ENCODE data around the gene ATP1A1.

ATP1A1 gene

DNA sequence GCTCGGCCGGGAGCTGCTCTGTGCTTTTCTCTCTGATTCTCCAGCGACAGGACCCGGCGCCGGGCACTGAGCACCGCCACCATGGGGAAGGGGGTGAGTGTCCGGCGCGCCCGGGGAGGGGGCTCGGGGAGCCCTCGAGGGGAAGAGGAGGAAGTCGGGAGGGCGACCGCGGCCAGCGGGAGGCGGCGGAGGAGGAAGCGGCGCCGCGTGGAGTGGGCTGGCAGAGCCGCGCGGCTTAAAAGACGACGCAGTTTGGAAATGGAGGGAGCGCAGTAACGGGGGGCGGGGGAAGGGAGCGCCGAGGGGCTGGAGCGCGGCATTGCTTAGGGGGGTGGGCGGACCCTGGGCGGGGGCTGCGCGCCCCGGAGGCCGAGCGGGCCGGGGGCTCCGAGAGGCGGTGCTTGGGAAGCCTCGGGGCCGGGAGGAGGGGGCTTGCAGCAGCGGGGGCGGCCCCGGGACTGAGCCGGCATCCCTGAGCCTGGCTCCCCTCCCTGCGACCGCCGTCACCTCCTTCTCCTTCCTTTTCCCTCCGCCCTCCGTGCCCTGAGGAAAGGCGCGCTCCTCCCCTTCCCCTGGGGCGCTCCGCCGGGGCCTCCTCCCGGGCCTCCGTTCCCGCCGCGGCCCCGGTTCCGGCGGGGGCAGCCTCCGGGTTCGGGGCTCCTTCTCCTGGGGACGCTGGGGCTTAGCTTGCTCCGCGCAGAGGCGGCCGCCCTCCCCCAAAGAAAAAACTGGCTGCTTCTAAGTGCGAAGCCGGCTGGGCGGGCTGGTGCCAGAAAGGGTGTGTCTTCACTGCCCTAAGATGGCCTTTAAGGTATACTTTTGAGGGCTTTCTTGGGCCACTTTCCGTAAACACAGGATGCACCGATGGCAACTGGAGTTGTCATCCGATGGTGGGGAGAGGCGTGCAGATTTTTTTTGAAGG, 648 bp downstream of the ATP1A1 start:
- DNase-seq: no peak

DNA sequence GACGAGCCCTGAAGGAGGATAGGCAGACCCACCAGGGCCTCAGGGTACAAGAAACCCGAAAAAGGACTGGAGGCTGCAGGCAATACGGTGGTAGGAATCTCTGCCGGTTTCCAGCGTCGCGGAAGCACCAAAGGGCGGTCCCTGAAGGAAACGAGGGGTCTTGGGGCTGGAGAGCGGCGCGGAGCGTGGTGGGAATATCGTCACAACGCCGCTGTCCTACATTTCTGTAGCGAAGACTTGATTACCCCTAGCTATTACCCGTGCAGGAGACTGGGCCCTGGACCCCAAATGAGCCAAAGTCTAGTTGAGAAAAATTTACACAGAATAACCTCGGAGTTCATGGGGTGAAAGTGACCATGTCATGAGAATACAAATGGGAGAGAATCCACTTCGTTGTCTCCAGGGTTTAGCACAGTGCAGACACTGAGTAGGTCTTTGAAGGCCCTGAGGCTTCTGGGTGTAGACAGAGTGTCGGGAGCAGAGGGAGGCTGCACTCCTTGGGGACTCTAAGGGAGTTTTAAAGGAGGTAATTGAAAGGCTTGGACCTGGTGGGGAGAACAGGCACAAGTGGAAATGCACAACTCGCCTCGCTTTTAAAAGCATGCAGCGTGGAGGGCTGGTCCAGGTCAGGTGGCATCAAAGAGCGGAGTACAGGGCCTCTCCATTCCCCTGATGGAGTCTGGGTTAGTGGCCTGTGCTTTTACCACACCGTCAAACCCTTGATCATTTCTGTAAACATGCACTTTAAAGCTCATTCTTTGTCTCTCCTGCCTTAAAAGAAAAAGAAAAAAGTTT, 1.5 kb downstream of the ATP1A1 start:
- no peak for DNase-seq

DNA sequence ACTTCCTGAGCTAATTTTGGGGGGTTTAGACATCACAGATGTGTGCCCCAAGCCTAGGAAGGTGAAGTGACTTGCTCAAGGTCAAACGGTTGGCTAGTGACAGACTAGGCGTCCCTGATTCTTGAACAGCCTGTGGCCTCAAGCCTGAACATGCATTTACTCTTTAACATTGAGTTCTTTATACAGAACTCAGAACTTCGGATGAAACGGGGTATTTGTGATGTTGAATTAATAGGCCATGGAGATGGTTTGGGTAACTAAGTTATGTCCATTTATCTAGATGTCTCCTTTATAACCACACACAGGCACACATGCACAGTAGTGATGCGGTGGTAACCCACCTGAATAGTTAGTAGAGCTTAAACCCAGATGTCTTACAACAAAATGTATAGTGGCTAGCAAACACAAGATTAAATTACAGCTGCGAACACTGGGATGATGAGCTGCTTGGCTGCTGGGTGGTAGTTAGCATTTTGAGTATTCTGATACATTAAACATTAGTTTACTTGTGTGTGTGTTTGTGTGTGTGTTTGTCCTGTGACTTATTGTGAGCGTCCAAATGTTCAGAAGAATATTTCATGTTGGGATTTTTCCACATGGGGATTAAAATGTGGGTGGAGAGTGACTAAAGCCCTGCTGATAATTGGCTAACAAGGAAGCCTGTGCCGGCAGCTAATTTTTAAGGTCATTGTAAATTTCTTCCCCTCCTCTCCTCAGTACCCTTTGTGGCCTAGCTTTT, 2.3 kb downstream of the ATP1A1 start:
- DNase-seq: no peak

DNA sequence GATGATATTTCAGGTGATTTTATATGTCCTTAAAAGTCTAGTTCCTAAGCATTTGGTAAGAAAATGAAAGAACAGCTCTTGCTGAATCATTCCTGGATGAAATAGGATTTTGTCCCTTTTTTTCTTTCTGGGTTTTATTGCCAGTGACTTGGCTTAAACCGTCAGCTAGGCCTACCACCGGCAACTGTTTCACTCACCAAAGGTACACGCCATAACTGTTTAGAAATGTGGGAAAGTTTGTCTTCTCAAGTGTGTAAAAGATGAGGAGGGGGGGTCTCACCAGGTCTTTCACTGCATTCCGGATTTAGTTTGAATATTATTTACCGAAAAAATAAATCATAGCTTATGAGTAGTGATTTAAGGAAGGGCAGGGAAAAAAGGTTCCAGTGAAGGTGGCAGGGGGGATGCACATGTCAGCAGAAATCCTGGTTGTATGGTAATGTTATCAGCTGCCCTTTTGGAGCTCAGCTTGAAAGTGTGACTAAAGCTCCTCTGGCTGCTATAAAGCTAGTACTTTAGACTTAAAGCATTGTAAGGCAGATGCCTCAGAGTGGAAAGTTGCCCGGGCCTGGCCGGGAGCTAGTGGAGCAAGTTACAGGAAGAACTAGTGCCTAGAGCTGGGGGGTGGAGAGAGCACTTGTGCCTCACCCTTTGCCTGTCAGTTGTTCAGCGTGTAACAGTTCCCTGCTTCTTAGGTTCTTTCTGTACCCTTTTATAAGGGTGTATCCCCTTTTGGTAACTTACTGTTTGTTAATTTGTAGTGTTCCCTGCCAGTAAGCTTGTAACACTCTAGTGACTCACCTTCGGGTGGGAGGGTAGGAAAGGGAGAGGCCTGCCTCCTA, 3.1 kb downstream of the ATP1A1 start:
- DNase-seq: no peak

DNA sequence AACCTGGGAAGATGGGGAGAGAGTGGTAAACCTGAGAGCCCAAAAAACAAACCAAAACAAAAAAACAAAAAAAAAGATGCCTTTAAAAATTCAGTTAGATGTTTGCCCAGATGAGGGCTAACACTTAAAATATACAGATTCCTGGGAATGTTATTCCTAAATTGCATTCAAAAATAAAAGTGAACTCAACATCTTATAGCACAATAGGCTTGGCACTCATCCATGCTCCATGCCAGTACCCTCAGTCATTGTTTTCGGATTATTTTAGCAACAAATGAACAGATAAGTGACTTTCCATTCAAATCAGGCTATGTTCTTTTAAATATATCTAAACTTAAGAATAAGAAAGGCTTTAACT, 3.7 kb downstream of the ATP1A1 start:
- DNase-seq: no peak

DNA sequence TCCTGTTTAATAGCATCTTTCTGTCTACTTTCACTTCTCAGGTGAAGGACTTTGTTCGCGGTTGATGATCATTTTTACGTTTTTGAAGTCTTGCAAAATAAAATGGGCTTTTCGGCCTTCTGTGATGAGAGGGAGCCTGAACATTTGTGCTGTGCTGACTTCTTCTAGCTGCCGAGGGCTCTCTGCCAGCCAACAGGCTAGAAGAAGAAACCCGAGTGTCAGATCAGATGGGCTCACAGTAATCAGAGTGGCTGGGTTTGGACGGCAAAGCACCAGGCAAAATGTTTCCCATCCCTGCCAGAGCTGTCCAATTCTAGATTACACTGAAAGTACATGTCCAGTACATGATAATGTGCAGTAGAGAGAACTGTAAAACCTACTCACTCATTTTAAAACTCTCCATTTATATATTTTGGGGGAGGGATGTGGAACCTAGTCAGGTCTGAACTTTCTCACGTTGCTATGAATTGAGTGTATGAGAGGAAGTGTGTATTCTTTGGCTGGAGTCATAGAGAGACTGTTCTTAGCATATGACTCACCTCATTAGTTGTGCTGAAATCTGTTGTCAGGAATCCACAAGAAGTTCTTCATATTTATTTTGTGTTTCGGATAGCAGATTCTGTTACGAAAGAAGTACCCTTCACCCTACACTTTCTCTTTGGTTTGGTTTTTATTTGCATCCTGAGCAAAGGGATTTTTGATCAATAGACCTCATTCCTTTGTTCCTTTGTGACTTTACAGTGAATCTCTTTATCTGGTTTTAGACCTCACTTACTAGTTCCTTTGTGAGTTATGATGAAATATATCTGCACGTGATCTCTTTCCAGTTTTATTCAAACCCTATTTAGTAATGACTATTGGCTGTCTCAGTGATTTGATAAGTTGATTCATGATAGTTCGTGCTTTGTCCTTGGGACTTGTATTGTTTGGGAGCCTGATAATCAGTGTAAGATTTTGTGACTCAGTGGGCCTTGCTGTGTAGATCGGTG, 4.8 kb downstream of the ATP1A1 start:
- DNase-seq: no peak

DNA sequence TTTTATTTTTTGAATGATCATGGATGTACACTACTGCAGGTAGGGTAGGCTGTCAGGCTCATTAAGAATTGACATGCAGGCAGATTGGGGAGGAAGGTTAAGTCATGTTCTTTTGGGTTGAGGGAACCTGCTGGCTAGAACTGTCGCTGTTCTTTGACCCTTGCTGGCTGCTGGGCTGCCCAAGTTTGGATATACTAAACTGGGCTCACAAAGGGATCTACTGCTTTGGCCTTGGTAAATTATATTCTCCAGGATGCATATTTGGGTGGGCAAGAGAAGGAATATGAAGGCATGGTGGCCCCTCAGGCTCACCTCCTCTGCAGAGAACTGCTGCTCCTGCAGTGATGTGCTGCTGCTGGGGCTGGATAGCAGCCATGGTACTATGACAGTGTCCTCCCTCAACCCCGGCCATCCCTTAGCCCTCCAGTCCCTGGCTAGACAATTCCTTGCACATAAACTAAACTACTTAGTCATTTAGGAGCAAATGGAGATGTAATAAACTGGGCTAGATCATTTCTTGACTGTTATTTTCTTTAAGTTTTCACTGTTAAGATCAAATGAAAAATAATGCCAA, 6.1 kb downstream of the ATP1A1 start:
- no peak for DNase-seq

DNA sequence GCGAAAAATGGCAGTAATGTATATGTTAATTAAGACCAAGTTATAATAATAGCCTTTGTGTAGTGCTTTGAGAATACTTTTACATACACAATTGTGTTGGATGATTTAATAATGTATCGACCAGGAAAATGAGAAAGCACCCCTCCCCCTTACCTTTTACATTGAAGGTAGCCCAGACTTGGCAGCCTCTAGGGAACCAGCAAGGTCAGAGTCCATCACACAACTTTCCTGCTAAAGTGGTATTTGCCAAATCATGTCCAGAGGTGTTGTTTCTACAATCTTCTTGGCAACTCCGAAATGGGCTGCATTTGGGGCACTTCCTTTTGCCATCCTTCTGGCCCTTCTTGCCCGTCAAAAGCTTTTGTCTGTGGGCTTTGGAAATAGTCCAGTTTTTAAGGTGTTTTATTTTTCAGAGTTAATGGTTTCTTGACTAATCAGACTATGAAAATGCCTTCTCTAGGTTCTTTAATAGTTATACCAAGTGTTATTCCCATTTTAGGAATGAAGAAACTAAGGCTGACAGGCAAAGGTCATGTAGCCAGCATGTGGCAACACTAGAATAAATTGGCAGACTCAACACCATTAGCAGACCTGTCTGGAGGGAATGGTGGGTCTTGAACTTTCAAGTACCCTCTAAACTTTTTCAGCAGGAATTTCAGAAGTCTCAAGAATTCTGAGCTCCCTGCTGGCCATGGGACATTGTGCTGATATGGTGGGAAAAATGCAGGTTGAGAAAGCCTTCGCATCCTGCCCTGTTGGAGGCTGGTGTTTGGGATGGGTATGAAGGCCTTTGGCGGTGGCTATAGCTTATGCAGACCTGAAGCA, 6.8 kb downstream of the ATP1A1 start:
- DNase-seq: no peak

DNA sequence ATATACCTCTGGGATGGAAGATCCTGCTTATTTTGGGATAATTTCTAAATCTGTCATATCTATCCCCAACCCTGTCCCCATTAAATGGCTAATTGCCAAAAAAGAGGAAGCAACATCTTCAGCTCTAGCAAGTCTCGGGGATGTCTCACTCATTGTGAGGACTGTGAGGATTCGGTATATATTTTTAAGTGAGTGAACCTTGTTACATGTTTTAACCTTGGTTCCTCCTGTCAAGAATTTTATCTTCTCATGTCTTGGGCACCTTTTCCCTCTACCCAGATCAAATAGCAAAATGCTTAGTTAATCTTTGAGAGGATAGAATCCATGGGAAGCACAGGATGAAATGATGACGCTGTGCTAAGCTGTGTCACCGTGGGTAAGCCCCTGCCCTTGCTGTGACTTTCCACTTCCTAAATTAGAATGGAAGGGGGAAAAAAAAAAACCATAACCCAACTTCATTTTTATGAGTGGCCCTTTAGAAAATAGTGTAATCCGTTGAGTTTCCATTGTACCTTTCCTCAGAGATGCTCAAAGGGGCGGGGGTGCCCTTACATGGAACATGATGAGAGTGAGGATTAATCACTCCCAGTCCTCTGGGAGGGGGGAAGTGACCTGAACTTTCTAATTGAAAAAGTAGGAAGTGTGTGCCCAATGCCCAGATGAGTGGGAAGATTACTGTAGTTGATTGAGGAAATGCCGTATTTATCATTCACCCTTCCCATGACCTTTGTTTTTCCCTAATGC, 7.6 kb downstream of the ATP1A1 start:
- DNase-seq: no peak

DNA sequence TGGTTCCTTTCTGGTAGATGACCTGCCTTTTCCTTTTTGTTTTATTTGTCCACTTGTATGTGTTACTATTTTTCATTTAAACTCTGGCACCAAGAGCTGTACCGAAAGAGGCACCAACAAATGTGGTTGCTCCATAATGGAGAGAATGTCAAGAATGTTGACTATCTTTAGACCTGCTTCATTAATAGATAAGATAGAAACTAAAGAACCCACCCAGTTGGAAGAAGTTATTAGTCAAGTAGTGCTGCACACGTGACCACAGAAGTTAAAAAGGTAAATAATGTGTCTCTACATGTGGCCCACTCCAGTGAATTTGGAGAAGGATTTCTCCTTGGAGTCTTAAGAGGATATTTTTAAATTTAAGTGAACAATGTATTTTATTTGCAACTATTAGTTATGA, 9.3 kb downstream of the ATP1A1 start:
- no peak for DNase-seq

DNA sequence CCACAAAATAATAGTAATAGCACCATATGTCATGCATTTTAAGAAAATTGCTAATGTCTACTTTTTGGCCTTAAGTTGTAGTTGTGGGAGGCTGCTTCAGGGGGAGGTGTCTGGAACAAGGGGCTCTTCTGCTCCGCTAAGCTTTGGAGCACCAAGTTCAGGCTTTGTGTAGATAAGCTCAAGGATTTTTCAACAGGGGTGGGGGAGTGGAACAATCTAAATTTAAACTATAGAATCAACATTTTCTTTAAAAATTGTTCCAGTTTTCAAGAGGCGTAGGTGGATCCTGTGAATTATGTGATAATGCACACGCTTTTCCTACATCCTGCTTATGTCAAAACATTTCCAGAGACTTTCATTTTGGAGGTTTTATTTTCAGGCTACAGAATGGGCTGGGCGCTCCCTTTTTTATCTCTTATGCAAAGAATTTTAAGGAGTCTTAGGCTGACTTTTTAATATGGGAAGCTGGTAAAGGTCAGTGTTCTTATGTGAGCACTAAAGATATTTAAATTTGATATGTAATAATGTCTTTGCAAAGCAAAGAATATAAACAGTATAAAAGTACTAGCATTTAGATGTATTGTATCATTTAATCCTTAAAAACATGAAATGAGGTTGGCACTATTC, 9.9 kb downstream of the ATP1A1 start:
- no peak for DNase-seq

DNA sequence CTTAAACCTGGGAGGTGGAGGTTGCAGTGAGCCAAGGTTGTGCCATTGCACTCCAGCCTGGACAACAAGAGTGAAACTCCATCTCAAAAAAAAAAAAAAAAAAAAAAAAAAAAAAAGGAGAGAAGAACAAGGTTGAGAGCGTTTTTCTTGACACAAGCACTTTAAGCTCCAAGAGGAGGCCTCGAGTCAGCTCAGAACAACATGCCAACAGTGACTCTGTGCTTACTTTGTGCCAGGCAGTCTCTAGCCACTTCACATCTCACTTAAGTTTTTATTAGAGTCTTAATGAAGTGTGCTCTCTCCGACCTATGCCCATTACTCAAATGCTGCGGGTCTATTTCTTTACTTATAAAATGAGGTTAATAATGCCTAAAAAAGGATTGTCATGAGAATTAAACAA, 13.0 kb downstream of the ATP1A1 start:
- no peak for DNase-seq

DNA sequence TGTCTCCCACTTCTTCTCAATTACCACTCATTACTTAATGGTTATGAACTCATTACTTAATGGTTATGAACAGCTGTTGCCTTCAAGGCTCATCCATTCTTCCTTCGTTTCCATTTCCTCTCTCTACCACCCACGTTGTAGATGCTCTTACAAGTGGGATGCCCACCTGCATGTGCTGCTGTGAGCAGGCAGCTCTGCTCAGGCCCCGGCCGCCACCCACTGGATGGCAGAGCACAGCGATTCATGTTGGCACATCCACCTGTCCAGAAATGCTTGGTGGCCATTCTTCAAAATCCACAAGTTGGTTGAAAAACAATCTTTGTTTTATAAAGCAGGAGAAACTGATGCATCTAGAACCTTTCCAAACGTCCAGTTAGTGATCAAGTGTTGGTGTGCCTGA, 14.5 kb downstream of the ATP1A1 start:
- no peak for DNase-seq

DNA sequence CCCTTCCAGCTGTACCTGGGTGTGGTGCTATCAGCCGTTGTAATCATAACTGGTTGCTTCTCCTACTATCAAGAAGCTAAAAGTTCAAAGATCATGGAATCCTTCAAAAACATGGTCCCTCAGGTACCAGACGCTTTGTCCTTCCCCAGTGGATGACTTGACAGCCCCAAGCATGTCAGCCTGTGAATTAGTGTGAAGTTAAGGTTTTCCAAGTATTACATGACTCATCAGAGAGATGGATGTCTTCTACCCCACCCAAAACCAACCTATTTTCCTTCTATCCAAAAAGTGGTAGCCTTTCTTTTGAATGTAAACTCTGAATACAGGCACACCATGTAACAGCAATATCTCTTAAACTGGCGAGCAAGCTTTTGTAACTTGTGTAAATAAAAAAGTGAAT, 15.1 kb downstream of the ATP1A1 start:
- DNase-seq: no peak

DNA sequence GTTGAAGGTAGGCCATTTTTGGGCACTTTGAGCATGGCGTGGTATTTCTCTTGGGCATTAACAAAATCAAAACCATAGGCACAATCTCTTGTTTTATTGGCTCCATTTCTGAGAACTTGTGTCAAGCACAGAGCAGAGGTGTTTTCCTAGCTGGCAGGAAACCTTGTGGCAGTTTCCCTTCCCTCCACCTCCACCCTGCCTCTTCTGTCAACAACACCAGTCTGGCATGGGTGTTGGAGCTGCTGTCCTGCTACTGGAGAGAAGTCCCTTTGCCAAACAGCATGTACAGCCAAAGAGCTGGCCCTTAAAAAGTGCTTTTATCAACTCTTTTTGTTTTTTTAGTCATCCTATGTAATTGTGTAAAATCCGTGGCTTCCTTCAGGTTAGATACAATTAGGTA, 16.0 kb downstream of the ATP1A1 start:
- no peak for DNase-seq

DNA sequence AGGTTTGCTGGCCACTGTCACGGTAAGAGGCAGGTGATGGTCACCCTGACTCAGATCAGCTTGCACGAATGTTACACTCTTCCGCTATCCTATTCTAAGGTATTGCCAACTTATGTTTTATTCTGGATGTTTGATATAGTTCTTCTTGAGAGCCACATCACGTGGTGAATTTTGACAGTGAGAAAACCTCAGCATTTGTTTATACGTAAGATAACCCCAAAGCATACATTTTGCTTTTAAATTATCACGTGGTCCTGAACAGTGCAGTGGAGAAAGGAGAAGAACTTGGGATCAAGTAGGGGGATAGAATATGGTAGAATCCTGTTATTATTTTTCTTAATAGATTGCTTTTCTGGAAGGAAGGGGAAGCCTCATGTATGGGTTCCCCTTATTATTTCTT, 16.6 kb downstream of the ATP1A1 start:
- no peak for DNase-seq

DNA sequence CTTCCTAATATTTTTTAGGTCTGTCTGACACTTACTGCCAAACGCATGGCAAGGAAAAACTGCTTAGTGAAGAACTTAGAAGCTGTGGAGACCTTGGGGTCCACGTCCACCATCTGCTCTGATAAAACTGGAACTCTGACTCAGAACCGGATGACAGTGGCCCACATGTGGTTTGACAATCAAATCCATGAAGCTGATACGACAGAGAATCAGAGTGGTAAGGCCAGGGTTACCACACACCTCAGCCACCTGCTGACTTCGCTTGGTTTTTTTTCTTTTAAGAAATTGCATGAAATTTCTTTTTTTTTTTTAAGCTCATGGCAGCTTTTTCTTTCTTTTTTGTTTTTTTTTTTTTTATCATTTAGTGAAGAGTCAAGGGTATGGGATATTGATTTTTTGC, 17.2 kb downstream of the ATP1A1 start:
- no peak for DNase-seq

DNA sequence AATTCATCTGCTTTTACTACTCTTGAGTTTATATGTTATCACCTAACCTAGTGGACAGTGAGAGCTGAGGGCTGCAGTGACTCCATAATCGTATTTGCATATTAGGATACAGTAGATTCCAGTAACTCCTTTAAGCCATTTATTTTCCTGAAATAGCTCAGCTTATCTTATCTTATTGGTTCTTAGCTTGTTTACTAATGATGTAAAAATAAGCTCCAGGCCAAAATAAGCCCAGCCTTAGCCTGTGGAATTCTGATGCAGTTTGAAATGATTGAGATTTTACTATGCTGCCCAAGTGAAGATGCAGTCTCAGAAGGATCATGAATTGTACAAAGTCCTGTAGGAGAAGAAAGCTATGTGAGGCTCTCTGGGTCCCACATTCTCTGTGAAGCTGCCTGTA, 18.1 kb downstream of the ATP1A1 start:
- no peak for DNase-seq
